22Rv1 (cell line): Measurements from ENCODE around the gene CDC42BPB.

Experiments used
- ZFX ChIP-seq: fragments of 450-650 bp; IDR thresholded peaks from 2 replicates; pipeline ENCODE4 v1.6.1; 2017; ENCODE audit warnings: antibody characterized with exemption, borderline replicate concordance
- TF ChIP-seq, protein P1 (sequence below): fragments of 450-650 bp; IDR thresholded peaks from 2 replicates; pipeline ENCODE4 v1.5.1; 2017; ENCODE audit warnings: mild to moderate bottlenecking

DNA sequence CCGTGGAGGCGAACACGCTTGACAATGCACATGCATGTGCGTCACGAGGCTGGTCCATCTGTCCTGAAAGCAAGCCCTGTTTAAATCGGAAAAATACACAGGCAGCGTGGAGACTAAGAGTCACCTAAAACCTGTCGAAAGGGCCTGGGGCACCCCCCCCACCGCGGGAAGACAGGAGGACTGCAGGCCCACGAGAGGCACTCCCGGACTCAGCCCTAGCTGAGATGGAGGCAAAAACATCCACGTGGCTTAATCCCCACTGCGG, 54.1 kb downstream of the CDC42BPB start:
- TF ChIP-seq, protein P1, sequence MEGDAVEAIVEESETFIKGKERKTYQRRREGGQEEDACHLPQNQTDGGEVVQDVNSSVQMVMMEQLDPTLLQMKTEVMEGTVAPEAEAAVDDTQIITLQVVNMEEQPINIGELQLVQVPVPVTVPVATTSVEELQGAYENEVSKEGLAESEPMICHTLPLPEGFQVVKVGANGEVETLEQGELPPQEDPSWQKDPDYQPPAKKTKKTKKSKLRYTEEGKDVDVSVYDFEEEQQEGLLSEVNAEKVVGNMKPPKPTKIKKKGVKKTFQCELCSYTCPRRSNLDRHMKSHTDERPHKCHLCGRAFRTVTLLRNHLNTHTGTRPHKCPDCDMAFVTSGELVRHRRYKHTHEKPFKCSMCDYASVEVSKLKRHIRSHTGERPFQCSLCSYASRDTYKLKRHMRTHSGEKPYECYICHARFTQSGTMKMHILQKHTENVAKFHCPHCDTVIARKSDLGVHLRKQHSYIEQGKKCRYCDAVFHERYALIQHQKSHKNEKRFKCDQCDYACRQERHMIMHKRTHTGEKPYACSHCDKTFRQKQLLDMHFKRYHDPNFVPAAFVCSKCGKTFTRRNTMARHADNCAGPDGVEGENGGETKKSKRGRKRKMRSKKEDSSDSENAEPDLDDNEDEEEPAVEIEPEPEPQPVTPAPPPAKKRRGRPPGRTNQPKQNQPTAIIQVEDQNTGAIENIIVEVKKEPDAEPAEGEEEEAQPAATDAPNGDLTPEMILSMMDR, result no peak
- no peak for TF ChIP-seq ZFX
